GM19395 (cell line): Measurements from ENCODE around the gene FGGY.

Experiments used
- ATAC-seq: cut with Tn5 transposase; IDR thresholded peaks from one replicate; pipeline ENCODE4 v1.9.1; 2021; ENCODE audit warnings: mild to moderate bottlenecking, moderate library complexity; ENCODE audit not compliant: unreplicated experiment

Gene FGGY

DNA sequence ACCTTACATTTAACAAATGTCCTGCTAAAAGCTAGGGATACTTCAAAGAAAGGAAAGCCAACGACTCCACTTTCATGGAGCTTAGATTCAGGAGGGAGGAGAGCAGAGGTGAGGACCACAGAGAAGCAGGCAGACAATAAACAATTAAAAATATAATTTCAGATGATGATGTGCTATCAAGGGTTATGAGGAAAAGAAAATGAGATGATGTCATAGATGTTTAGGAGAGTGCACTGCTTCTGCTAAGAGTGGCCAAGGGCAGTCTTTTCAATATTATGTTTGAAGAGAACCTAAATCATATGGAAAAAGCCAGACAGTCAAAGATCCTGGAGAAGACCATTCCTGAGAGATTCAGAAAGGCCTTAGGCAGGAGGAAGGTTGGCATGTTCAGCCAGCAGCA lies 451.2 kb downstream of the FGGY start:
- ATAC-seq = no peak

DNA sequence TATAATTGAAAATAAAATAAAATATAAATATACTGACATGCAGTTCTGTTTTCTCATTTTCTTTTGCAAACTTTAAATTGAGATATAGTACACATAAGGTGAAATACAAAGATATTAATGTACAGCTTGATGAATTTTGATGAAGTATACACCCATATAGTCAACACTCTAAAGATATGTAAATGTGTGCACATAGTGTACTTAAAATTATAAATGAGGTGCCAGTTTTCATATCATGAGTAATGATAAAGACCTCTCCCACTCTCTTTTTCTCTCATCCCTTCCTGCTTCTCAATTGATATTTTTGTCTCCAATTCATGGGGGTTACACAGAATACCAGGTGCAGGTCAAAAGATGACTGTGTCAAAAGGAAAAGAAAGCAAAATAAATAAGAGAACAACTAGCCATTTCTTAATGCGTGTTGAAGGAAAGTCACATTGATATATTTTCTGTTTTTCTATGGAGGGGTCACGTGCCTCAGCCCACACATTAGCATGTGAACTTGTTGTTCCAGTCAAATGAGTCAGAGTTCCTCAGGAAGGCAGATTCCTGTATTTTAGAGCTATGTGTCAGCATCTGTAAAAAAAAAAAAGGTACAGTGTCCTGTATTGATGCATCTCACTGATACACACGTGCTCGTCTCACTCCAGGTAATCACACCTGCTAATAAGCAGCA lies 453.6 kb downstream of the FGGY start:
- ATAC-seq = no peak

DNA sequence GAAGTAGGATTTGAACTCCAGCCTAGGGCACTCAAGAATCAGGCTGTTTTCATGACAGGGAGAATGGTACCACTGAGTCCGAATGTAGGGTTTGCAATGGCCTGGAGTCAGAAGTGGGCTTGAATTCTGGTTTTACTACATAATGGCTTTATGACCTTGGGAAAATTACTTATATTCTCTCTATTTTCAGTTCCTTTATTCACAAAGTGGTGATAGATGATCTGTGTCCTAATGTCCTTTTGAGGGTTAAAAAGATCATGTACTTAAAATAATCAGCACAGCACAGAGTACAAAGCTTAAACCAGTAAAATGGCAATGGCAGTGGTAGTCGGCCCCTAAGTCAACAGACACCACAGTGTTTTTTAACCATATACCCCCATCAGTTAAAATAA lies 454.1 kb downstream of the FGGY start:
- no peak for ATAC-seq

DNA sequence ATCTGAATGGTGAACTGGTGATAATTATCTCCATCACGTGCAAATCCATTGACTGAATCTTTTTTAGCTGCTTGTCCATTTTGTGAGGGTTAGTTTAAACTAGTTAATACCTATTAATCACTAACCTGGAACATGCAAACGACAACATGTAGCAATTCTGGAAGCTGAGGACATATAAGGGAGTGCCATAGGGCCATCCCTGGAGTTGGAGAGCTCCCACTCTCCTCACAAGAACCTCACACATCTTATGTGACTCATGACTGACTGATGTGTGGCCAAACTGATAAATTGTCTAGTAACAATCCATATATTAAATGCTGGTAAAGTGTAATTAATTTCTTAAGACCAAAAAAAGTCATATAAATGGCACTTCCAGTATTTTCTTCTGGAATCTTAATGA lies 454.9 kb downstream of the FGGY start:
- no peak for ATAC-seq

DNA sequence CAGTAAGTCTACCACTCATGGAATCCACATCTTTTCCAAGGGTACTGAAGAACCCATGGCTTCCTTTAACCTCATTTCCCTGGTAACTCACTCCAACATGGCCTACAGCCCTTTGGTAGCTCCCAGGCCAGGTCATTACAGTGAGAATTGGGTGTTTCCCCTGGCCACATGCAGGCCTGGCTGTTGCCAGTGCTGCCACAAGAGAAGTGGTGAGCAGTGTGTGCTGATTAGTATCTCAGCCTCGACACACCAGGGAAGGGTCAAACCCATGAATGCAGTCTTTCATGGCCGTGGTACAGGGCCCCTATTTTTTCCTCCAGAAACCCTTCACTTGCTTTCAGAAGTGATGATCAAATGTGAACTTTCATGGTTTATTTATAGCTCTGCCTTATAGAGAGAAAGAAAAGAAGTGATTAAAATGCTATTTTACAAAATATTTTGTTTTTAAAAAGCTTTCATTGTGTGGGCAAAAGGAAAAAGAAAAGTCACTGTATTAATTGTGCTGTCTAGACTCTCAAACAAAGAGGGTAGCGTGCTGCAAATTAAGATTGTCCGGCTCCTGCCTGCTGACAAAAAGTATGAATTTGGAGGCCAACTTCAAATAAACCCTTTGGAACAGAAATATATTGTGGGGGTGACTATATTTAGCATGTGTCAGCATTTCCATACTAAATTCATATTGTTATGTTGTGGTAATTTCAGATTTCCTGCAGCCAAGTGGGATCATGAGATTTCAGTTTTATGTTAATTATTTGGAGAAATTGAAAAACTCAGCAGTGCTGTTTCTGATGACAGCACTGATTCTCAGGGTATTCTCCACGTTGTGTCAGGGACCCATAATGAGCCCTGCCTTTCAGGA lies 455.9 kb downstream of the FGGY start:
- ATAC-seq = peak; percentile 68

DNA sequence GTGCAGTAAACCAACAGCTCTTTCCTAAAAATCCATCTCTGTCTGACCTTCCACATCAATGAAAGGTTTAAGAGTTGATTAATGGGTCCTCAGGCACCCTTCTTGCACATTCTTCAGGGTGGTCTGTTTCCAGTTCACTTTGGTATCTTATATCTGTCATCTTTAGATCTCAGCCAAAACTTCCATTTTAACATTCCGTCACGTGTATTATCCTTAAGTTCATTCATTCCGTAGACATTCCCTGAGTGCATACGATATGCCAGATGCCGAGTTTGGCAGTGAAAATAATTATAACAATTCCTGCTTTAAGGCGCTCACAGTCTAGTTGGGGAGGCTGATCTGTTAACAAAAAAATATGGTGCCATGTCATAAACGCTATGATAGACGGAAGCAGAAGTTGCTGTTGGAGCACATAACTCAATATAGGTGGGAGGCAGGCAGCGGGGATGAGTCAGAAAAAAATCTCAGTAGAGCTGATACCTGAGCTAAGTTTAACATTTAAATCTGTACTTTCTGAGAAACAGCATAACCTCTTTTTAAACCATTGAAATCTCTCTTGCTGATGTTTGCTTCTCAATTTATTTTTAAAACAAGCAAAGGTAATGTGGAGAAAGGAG lies 458.3 kb downstream of the FGGY start:
- no peak for ATAC-seq

DNA sequence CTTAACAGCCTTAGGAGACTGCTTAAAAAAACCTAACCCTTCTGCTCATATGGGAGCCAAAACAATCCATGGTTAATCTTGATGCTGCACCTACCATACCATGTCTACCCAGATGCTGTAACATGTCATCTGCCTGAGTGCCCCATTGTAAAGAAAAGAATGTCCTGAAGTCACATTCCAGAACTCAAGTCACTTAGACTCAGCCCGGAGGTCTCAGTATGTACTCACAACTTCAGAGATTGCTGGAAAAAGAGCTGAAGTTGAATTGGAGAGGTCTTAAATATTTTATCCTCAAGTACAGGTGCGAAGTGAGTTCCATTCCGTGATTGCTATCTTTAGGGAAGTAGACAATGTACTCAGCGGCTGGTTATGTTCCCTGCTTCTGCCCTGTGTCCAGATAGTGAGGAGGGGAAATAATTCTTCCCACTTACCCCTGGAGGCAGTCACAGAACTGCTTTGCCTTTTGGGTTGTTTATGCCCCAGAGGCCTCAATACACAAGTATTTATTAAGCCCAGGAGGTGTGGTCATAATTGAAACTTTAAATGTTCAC lies 460.4 kb downstream of the FGGY start:
- ATAC-seq = no peak

DNA sequence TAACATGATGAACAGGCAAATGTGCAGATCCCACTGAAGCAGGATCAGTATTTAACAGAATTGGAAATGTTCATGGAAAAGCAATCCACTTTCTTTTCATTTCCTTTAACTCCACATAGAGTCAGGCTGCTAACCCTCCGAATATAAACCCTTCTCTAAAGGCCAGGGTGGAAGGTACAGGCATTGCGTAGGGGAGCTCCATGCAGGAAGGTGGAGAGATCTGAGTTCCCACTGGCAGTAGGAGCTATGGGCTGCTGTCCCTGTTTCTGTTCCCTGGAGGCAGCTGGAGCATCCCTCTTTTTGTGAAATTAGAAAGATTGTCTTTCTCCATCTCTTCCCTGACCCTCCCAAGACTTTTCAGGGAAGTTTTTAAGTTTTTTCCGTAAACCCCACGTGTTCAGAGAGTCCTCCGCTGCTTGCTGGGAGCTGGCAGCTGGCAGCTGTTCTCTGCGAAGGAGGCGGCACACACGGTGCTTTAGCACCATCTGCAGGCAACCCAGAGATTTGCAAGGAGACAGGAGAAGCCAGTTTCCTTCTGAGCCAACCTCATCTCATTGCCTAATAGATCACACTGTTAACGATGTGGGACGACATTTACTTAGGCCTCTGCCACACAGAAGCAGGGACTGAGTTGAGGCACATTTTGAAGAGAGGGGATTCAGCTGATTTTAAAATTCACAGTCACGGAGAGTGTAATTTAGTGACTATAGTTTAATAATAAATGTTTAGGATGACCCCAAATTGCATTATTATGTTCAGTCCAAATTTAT lies 462.4 kb downstream of the FGGY start:
- peak; percentile 96 for ATAC-seq

DNA sequence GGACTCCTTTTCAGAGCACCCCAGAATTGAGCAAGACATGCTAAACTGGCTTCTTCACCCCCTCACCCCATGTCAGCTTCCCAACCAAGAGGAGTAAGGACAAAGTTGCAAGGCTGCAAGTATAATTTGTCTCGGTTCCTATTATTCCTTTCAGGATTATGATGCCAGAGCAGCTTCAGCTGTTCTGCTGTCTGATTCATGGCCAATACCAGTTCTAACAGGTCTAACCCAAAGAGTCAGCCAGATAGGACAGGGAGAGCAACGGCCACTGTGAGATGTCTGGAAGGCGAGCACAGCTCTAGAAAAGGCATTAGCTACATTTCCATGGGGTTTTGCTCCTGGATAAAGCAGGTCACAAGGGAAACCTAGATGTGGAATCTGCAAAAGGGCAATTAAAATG lies 464.5 kb downstream of the FGGY start:
- ATAC-seq = no peak

DNA sequence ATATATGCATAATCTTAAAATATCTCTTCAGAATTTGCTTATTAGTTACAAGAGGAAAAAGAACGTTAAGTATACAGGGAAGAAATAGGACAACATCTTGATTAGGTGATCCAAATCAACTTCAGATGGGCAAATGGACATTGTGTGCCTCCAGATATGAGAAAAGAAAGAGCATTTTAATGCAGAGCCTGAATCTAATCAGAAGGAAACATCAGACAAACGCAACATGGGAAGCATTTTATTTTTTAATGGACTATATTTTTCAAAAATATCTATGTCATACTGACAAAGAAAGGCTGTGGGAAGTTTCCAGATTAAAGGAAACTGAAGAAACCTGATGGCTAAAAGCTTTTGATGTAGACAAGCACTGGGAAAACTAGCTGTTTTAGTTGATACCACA lies 466.5 kb downstream of the FGGY start:
- no peak for ATAC-seq

DNA sequence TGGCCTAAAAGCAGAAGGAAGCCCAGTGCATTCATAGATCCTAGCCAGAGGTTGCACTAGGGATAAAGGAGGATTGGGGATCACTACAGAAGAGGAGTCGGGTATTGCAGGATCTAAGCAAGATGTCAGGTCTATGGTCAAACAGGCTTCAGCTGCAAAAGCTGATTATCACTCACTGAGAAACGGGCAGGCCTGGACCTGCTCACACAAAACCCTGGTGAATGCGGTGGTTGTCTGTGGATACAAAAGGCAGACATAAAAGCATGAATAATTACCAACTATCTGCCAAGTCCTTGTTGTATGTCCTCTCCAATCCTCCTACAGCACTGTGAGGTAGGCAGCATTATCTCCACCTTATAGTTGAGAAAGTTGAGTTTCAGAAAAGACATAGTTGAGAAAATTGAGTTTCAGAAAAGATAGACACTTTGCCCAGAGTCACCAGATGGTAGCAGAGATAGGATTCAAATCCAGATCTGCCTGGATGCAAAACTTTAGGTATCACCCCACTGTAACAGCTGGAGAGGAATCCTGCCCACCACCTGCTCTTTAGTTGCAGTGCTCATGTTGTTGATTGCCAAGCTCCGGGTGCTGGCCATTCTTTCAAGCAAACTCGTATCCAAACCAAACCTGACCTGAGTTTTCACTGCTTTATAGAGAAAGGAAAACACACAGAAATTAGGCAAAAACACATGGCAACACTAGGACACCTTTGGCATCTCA lies 468.3 kb downstream of the FGGY start:
- ATAC-seq = no peak

DNA sequence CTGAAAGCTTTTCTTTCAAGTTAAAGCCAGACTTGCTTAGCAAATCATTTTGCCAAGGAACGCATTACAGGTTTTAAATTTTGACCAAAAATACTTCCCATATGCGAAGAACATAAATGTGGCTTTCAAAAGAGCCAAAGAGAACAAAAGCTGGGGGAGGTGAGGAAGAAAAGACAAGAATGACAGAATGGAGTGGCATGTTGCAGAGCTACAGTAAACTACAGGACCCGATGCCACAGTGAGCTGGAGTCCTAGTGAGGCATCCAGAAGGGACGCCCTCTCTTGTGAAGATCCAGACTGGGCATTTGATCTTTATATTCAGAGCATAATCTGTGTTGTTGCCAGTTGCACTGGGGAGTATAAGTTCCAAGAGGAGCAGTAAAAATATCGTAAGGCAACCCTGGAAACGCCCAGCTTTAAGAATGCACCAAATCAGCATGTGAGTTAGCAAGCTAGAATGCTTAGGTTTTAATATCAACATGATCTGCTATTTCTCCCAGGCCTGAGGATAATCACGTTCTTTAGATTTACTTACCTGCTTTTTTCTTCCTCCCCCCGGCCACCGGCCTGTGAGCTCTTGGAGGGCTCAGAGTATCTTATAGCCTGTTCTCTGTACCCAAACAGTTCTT lies 469.4 kb downstream of the FGGY start:
- no peak for ATAC-seq

DNA sequence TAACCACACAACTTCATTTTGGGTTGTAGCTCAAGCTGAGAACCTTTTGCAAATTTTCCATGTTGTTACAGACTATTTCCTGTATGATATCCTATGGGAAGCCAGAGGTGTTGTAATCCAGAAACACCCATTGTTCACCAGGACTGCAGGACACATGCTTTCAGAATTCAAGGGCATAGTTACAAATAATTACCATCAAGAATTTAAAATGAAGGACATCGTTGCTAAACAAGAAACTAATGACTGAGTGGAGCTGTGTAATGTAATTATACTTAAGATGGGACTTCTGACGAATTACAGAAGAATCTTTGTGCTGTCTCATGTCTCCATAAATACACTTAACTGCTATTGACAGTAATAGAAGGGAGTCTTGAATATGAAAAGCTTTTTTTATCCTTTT lies 470.2 kb downstream of the FGGY start:
- no peak for ATAC-seq

DNA sequence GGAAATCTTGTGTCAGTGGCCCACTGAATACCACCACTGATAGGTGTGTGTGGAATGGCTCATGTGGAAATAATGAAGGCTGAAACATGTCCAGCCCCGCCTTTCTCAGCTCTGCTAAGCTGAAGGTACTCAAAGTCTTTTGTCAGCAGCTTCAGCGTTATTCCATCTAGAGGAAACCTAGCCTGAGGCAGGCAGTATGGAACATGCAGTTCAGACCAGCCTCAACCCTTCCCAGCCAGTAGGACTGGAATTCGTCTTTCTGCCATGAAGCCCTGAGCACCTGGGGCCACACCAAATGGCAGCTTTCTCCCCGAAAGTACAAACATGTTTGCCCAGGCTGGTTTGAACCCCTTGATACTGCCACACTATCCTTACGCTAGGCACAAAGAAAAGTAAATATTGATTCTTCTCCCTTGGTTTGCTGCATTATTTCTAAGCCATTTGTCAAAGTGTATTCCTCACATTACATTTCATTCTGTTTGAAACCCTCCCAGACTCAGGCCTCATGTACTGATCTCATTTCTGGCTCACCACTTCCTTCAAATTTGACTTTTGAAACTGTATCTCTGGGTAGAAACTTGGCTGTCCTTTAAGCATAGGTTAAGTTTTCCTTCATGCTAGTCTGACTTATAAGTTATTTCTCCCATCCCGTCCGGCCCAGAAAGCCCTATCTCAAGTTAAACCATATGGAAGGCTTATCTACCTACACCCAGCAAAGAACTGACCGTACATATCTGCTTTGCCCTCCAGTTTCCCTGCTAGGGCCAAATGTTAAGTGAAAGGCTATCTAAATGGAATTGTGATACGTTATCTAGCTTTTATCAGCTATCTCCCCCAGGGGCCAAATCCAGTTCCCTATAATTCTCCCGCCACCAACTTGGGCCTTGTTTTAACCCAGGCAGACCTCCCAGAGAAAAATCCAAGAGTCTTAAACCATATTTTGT lies 472.2 kb downstream of the FGGY start:
- no peak for ATAC-seq

DNA sequence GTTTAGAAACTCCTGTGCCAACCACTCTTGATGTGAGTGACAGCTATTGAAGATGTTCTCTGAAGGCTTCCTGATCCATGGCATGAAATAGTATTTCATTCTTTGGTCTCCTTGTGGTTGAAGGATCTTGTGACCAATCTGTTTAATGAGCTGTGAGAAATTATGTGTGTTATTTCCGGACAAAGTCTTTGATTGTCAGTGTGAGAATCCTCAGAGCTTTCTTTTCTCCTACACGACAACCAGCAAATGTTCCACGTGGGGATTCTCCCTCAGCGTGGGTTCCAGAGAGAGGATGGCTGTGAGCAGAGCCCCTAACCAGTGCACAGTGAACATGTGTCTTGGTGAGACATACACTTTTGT lies 472.8 kb downstream of the FGGY start:
- no peak for ATAC-seq

DNA sequence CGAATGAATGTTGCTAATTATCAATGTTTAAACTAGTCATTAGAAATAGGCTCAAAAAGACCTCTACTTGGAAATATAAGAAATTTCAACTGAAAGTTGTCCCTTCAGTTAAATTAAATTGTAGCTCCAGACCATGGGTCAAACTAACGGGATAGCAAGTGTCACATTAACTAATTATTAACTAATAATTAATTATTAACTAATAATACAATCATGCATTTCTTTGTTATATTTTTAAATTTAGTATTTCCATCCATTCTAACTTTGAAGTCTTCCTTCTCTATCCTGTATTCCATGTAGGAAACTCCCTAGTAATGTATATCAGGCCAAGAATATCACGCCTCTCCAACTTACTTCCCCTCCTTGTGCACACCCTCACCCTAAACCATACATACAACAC lies 474.5 kb downstream of the FGGY start:
- ATAC-seq = no peak

DNA sequence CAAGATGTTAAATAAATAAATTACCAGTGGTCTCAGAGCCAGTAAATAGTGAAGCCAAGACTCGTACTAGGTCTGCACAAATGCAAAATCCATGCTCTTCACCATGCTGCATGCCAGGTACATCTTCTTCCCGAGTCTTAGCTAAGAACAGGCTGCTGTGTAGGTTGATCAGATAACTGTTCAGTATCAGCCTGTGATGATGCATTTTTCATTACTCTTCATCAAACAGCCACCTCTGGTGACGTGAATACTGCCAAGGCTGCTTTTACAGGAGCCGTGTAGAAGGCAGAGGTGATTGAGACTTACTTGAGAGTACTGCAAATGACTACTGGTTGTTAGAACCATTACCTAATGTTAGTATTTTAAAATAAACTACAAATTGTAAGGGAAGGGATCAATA lies 478.6 kb downstream of the FGGY start:
- no peak for ATAC-seq

DNA sequence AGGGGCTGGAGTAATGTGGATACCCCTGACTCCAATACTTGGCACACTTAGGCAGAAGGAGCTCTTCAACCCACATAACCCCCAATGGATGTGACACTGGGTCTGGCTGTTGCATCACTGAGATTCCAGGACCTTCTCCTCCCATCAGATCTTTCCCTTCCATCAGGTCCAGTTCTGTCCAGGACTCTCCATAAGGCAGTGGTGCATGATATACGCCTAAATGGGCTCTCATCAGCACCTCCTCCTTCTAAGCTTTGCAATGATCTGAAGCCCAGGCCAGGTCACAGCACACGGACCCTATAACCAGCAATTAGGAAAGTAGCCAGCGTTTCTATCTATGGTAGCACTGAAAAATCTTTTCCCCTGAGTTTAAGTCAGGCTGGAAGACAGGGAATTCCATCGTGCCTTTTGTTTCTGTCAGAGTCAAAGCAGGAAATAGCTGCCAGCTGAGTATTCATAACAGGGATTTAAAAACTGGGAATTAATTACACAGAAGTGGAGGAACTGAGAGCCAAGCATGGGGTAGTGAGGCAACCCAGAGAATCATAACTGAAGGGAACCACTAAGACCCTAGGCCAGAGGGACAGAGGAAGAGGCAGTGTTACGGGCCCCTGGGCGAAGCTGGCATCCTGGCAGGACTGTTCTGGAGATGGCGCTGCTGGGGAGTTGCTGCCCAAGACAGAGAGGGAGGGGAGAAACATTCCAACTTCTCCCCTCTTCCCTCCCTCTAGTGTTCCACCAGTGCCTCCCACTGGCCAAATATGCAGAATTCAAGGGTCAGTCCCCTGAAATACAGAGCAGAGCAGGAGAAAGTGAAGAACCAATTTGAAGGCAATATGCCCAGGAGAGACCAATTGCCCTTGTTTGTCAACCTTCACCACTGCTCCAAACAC lies 480.3 kb downstream of the FGGY start:
- no peak for ATAC-seq
